SK-N-SH treated with all-trans-retinoic acid at 6 μM for 48 hours (cell line): Measurements from ENCODE around the gene SH3BP4.

Source experiments
- ATAC-seq: fragments of 200-7000 bp; cut with Tn5 transposase; 3 replicates; pipeline ENCODE4 v1.9.1; 2020; ENCODE audit warnings: mild to moderate bottlenecking, moderate library complexity
- BACH2 ChIP-seq: fragments of 250-450 bp; sonication (Bioruptor Pico); IDR thresholded peaks from 2 replicates; pipeline ENCODE4 v1.9.0; 2021; ENCODE audit warnings: mild to moderate bottlenecking, borderline replicate concordance
- CSDC2 ChIP-seq: fragments of 250-450 bp; sonication (Bioruptor Pico); IDR thresholded peaks from 2 replicates; pipeline ENCODE4 v1.5.0; 2020; ENCODE audit warnings: mild to moderate bottlenecking, moderate library complexity
- ESRRG ChIP-seq: fragments of 250-450 bp; sonication (Bioruptor Pico); IDR thresholded peaks from 2 replicates; pipeline ENCODE4 v1.6.1; 2021; ENCODE audit warnings: mild to moderate bottlenecking
- GLIS3 ChIP-seq: fragments of 250-450 bp; sonication (Bioruptor Pico); IDR thresholded peaks from 2 replicates; pipeline ENCODE4 v1.5.0; 2020; ENCODE audit warnings: mild to moderate bottlenecking, moderate library complexity
- ISL1 ChIP-seq: fragments of 250-450 bp; sonication (Bioruptor Pico); IDR thresholded peaks from 2 replicates; pipeline ENCODE4 v2.1.2; 2022; ENCODE audit warnings: mild to moderate bottlenecking, moderate library complexity
- OSR1 ChIP-seq: fragments of 250-450 bp; sonication (Bioruptor Pico); IDR thresholded peaks from 2 replicates; pipeline ENCODE4 v1.8.0; 2022; ENCODE audit warnings: moderate library complexity, mild to moderate bottlenecking, inconsistent platforms
- PPARA ChIP-seq: fragments of 250-450 bp; sonication (Bioruptor Pico); IDR thresholded peaks from 2 replicates; pipeline ENCODE4 v1.5.0; 2020; ENCODE audit warnings: mild to moderate bottlenecking, borderline replicate concordance
- SNAI2 ChIP-seq: fragments of 250-450 bp; sonication (Bioruptor Pico); IDR thresholded peaks from 2 replicates; pipeline ENCODE4 v1.5.0; 2020; ENCODE audit warnings: mild to moderate bottlenecking, moderate library complexity
- TCF4 ChIP-seq: fragments of 250-450 bp; sonication (Bioruptor Pico); IDR thresholded peaks from 2 replicates; pipeline ENCODE4 v1.8.0; 2021; ENCODE audit warnings: mild to moderate bottlenecking, moderate library complexity, borderline replicate concordance
- TOX ChIP-seq: fragments of 250-450 bp; sonication (Bioruptor Pico); IDR thresholded peaks from 2 replicates; pipeline ENCODE4 v1.8.0; 2021; ENCODE audit warnings: mild to moderate bottlenecking, moderate library complexity, borderline replicate concordance
- ZC3H10 ChIP-seq: fragments of 250-450 bp; sonication (Bioruptor Pico); IDR thresholded peaks from 2 replicates; pipeline ENCODE4 v1.5.1; 2021; ENCODE audit warnings: mild to moderate bottlenecking, moderate library complexity
- ZFP30 ChIP-seq: fragments of 450-650 bp; formaldehyde crosslinking; IDR thresholded peaks from 2 replicates; pipeline ENCODE4 v1.5.0; 2022; ENCODE audit warnings: mild to moderate bottlenecking, moderate library complexity
- ZNF565 ChIP-seq: fragments of 450-650 bp; formaldehyde crosslinking; conservative IDR thresholded peaks from 2 replicates; pipeline ENCODE4 v1.5.0; 2020; ENCODE audit warnings: low read depth, mild to moderate bottlenecking, moderate library complexity
- ZNF70 ChIP-seq: fragments of 450-650 bp; formaldehyde crosslinking; IDR thresholded peaks from 2 replicates; pipeline ENCODE4 v1.5.0; 2020; ENCODE audit warnings: mild to moderate bottlenecking, moderate library complexity
- ZNF8 ChIP-seq: fragments of 450-650 bp; formaldehyde crosslinking; IDR thresholded peaks from 2 replicates; pipeline ENCODE4 v1.5.0; 2020; ENCODE audit warnings: mild to moderate bottlenecking, moderate library complexity
- TF ChIP-seq, protein P1 (sequence below): fragments of 250-450 bp; sonication (Bioruptor Pico); IDR thresholded peaks from 2 replicates; pipeline ENCODE4 v1.5.0; 2020; ENCODE audit warnings: mild to moderate bottlenecking, moderate library complexity
- TF ChIP-seq, protein P2 (sequence below): fragments of 250-450 bp; sonication (Bioruptor Pico); IDR thresholded peaks from 2 replicates; pipeline ENCODE4 v1.5.1; 2021; ENCODE audit warnings: mild to moderate bottlenecking, moderate library complexity
- TF ChIP-seq, protein P3 (sequence below): fragments of 250-450 bp; sonication (Bioruptor Pico); IDR thresholded peaks from 2 replicates; pipeline ENCODE4 v1.5.1; 2020; ENCODE audit warnings: low read depth, mild to moderate bottlenecking, moderate library complexity
- TF ChIP-seq, protein P4 (sequence below): fragments of 250-450 bp; sonication (Bioruptor Pico); IDR thresholded peaks from 2 replicates; pipeline ENCODE4 v1.8.0; 2021; ENCODE audit warnings: low read depth, mild to moderate bottlenecking, moderate library complexity, borderline replicate concordance
- TF ChIP-seq, protein P5 (sequence below): fragments of 250-450 bp; sonication (Bioruptor Pico); IDR thresholded peaks from 2 replicates; pipeline ENCODE4 v1.8.0; 2020; ENCODE audit warnings: mild to moderate bottlenecking, moderate library complexity, borderline replicate concordance

SH3BP4 gene

DNA sequence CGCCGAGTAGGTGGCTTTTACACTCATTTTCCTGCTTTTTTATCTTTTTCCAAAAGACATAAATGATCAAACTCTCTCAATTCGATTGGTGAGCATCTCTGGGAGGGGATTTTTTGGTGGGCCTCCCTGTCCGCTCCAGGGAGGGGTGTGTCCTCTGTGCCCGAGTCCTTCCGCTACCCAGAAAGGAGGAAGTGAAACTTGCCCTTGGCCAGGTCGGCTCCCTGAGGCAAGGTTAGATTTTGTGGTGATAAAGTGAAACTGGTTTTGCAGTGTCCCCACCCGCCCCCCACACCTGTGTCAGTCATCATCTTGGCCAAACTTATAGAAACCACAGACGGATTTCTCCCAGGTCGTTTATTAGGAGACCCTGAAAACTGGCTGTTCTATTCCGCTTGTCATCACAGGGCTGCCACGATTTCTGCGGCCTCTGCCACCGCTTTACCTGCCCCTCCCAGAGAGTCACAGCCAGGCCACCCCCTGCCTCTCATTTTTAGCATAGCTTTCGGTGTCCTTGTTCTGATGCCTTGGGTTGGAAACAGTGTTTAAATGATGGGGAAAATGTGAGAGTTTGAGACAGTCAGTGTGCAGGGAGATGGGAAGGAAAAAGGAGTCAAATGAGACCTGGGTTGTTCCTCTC, 93.6 kb downstream of the SH3BP4 start:
- TF ChIP-seq ESRRG (no peak), OSR1 (CRISPR knock-in tag) (no peak), CSDC2 (CRISPR knock-in tag) (no peak), SNAI2 (CRISPR knock-in tag) (no peak), TOX (no peak), PPARA (CRISPR knock-in tag) (no peak), ZNF565 (CRISPR knock-in tag) (no peak), ISL1 (no peak), TCF4 (CRISPR knock-in tag) (no peak), ZFP30 (CRISPR knock-in tag) (no peak), BACH2 (CRISPR knock-in tag) (no peak), GLIS3 (CRISPR knock-in tag) (no peak)
- TF ChIP-seq, protein P1, sequence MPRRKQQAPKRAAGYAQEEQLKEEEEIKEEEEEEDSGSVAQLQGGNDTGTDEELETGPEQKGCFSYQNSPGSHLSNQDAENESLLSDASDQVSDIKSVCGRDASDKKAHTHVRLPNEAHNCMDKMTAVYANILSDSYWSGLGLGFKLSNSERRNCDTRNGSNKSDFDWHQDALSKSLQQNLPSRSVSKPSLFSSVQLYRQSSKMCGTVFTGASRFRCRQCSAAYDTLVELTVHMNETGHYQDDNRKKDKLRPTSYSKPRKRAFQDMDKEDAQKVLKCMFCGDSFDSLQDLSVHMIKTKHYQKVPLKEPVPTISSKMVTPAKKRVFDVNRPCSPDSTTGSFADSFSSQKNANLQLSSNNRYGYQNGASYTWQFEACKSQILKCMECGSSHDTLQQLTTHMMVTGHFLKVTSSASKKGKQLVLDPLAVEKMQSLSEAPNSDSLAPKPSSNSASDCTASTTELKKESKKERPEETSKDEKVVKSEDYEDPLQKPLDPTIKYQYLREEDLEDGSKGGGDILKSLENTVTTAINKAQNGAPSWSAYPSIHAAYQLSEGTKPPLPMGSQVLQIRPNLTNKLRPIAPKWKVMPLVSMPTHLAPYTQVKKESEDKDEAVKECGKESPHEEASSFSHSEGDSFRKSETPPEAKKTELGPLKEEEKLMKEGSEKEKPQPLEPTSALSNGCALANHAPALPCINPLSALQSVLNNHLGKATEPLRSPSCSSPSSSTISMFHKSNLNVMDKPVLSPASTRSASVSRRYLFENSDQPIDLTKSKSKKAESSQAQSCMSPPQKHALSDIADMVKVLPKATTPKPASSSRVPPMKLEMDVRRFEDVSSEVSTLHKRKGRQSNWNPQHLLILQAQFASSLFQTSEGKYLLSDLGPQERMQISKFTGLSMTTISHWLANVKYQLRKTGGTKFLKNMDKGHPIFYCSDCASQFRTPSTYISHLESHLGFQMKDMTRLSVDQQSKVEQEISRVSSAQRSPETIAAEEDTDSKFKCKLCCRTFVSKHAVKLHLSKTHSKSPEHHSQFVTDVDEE (CRISPR knock-in tag), result no peak
- TF ChIP-seq, protein P2, sequence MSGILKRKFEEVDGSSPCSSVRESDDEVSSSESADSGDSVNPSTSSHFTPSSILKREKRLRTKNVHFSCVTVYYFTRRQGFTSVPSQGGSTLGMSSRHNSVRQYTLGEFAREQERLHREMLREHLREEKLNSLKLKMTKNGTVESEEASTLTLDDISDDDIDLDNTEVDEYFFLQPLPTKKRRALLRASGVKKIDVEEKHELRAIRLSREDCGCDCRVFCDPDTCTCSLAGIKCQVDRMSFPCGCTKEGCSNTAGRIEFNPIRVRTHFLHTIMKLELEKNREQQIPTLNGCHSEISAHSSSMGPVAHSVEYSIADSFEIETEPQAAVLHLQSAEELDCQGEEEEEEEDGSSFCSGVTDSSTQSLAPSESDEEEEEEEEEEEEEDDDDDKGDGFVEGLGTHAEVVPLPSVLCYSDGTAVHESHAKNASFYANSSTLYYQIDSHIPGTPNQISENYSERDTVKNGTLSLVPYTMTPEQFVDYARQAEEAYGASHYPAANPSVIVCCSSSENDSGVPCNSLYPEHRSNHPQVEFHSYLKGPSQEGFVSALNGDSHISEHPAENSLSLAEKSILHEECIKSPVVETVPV, result no peak
- TF ChIP-seq, protein P3, sequence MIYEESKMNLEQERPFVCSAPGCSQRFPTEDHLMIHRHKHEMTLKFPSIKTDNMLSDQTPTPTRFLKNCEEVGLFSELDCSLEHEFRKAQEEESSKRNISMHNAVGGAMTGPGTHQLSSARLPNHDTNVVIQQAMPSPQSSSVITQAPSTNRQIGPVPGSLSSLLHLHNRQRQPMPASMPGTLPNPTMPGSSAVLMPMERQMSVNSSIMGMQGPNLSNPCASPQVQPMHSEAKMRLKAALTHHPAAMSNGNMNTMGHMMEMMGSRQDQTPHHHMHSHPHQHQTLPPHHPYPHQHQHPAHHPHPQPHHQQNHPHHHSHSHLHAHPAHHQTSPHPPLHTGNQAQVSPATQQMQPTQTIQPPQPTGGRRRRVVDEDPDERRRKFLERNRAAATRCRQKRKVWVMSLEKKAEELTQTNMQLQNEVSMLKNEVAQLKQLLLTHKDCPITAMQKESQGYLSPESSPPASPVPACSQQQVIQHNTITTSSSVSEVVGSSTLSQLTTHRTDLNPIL (CRISPR knock-in tag), result no peak
- TF ChIP-seq, protein P4, sequence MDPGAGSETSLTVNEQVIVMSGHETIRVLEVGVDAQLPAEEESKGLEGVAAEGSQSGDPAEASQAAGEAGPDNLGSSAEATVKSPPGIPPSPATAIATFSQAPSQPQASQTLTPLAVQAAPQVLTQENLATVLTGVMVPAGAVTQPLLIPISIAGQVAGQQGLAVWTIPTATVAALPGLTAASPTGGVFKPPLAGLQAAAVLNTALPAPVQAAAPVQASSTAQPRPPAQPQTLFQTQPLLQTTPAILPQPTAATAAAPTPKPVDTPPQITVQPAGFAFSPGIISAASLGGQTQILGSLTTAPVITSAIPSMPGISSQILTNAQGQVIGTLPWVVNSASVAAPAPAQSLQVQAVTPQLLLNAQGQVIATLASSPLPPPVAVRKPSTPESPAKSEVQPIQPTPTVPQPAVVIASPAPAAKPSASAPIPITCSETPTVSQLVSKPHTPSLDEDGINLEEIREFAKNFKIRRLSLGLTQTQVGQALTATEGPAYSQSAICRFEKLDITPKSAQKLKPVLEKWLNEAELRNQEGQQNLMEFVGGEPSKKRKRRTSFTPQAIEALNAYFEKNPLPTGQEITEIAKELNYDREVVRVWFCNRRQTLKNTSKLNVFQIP (CRISPR knock-in tag), result no peak
- TF ChIP-seq, protein P5, sequence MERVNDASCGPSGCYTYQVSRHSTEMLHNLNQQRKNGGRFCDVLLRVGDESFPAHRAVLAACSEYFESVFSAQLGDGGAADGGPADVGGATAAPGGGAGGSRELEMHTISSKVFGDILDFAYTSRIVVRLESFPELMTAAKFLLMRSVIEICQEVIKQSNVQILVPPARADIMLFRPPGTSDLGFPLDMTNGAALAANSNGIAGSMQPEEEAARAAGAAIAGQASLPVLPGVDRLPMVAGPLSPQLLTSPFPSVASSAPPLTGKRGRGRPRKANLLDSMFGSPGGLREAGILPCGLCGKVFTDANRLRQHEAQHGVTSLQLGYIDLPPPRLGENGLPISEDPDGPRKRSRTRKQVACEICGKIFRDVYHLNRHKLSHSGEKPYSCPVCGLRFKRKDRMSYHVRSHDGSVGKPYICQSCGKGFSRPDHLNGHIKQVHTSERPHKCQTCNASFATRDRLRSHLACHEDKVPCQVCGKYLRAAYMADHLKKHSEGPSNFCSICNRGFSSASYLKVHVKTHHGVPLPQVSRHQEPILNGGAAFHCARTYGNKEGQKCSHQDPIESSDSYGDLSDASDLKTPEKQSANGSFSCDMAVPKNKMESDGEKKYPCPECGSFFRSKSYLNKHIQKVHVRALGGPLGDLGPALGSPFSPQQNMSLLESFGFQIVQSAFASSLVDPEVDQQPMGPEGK (CRISPR knock-in tag), result no peak
- no peak for ATAC-seq

DNA sequence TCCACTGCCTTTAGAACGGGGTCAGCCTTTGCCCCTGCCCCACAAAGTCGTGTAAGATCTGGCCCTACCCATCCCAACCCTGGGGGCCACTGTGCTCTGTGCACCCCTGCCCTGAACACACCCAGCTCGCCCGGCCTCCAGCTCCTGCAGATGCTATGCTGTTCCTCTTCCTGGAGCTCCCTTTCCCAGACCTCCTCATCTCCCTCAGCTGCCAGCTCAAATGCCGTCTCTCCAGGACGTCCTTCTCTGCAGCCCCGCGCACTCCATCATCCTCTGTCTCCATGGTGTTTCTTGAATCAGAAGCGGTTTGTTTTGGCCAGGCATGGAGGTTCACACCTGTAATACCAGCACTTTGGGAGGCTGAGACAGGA, 94.1 kb downstream of the SH3BP4 start:
- TF ChIP-seq ISL1, result no peak
- no peak for TF ChIP-seq ZNF70 (CRISPR knock-in tag)
- no peak for TF ChIP-seq ZC3H10 (CRISPR knock-in tag)
- ATAC-seq, result no peak

DNA sequence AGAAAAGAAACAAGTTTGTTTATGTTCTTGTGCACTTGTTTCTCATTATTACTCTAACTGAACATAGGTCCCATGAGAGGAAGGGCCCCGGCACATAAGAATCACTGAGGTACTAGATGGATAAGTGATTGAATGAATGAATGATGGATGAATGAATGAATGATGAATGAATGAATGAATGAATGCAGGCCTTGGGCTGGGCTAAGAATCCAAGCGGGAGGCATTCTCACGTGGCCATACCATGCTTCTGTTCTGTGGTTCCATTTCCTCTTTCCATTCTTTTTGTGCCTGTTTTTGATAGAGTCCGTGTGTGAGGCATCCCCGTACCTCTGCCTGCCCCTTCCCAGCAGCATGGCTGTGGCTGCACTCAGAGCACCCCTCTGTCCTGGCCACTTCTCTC, 94.8 kb downstream of the SH3BP4 start:
- no peak for ATAC-seq
- TF ChIP-seq SNAI2 (CRISPR knock-in tag), result no peak
- no peak for TF ChIP-seq ZFP30 (CRISPR knock-in tag)
- no peak for TF ChIP-seq ZNF8 (CRISPR knock-in tag)
- no peak for TF ChIP-seq ESRRG
